ENCODE data around the gene MAMDC2.

- TF ChIP-seq CTCF (IDR thresholded peaks at IDR 0.05 in 4 of 5, conservative IDR thresholded peaks at IDR 0.05 in 1 of 5) (peak; percentile 29 to 56 (median 42)), POLR2A (IDR thresholded peaks at IDR 0.05) (no peak)
These were observed 69.9 kb downstream of the MAMDC2 start for GRCh38 chr9:70113403-70114022.

All from gastrocnemius medialis (tissue), 4 donors.